Caco-2 (cell line): ENCODE results near the gene GFRA1. TPM values are rescaled to one million over a fixed set of nuclear protein-coding genes. Genes with fewer than 3 reads are reported as not detected.

Experiments
- BruUV-seq: library from RNA; stranded (reverse); fragments of 400-500 nt; replicated peaks from 2 replicates; lab custom pipeline; 2021; lab: Mats Ljungman, UMichigan
- CTCF ChIA-PET: fragments of 300-600 bp; sonication (Branson Sonifier 250); formaldehyde crosslinking; loops from one replicate; lab custom pipeline; 2022; ENCODE audit warnings: antibody characterized with exemption; lab: Charles Lee
- POLR2A ChIA-PET: fragments of 300-600 bp; sonication (Branson Sonifier 250); formaldehyde crosslinking; loops from one replicate; lab custom pipeline; 2022; ENCODE audit warnings: antibody characterized with exemption; lab: Charles Lee
- DNase-seq, 2 experiments: peaks; one replicate each; pipeline versions ENCODE4 v3.0.0 to v3.0.0-alpha.2; 2020 to 2022
- H3K27me3 ChIP-seq: replicated peaks from 2 replicates; pipeline ENCODE4 v1.6.0; 2011; ENCODE audit warnings: low read length; ENCODE audit not compliant: control insufficient read depth, insufficient read depth
- H3K36me3 ChIP-seq: 2 replicates; pipeline ENCODE4 v1.5.1; 2011; ENCODE audit warnings: low read length; ENCODE audit not compliant: control insufficient read depth, insufficient read depth
- H3K4me1 ChIP-seq: fragments of 250-450 bp; sonication (Bioruptor Pico); 2 replicates; pipeline ENCODE4 v1.5.1; 2020; ENCODE audit warnings: mild to moderate bottlenecking
- H3K4me3 ChIP-seq: 2 replicates; pipeline ENCODE4 v1.5.1; 2011; ENCODE audit warnings: low read depth, mild to moderate bottlenecking, control low read depth, low read length
- H3K9me3 ChIP-seq: fragments of 250-450 bp; sonication (Bioruptor Pico); 2 replicates; pipeline ENCODE4 v1.5.1; 2020; ENCODE audit warnings: mild to moderate bottlenecking, moderate library complexity
- H3K27ac Mint-ChIP-seq: one replicate; pipeline ENCODE4 v1.8.0; 2022; ENCODE audit warnings: mixed read lengths; ENCODE audit not compliant: unreplicated experiment
- H3K27me3 Mint-ChIP-seq: one replicate; pipeline ENCODE4 v1.8.0; 2022; ENCODE audit warnings: mixed read lengths; ENCODE audit not compliant: insufficient read depth, unreplicated experiment
- H3K36me3 Mint-ChIP-seq: one replicate; pipeline ENCODE4 v1.8.0; 2022; ENCODE audit warnings: mild to moderate bottlenecking, mixed read lengths; ENCODE audit not compliant: insufficient read depth, unreplicated experiment
- H3K4me1 Mint-ChIP-seq: one replicate; pipeline ENCODE4 v1.8.0; 2022; ENCODE audit warnings: low read depth, mixed read lengths; ENCODE audit not compliant: unreplicated experiment
- H3K4me3 Mint-ChIP-seq: one replicate; pipeline ENCODE4 v1.8.0; 2022; ENCODE audit warnings: mild to moderate bottlenecking, moderate library complexity, mixed read lengths; ENCODE audit not compliant: unreplicated experiment
- H3K9me3 Mint-ChIP-seq: one replicate; pipeline ENCODE4 v1.8.0; 2022; ENCODE audit warnings: mixed read lengths; ENCODE audit not compliant: unreplicated experiment
- intact Hi-C: fragments of 100-400 bp; cut with micrococcal nuclease; formaldehyde crosslinking; loops from one replicate; pipeline ENCODE4 v1.10.0; 2022; ENCODE audit not compliant: unreplicated experiment
- total RNA-seq: library from RNA; stranded (reverse); gene quantifications from 2 replicates; pipeline ENCODE4 v1.2.3, GENCODE V29; 2022
- TF ChIP-seq, protein P1 (sequence below), 2 experiments: fragments of 200-600 bp in 1 of 2; IDR thresholded peaks; 1 replicate in 1 of 2; 2 replicates in 1 of 2; pipeline versions ENCODE4 v1.5.1 to v1.8.0; 2011 to 2022; ENCODE audit warnings: antibody characterized with exemption in 1 of 2, control low read depth in 1 of 2, inconsistent platforms in 1 of 2, low read depth in 1 of 2, low read length in 1 of 2, mild to moderate bottlenecking in 1 of 2, moderate library complexity in 1 of 2; ENCODE audit not compliant: insufficient read depth in 1 of 2, severe bottlenecking in 1 of 2, unreplicated experiment in 1 of 2

The GFRA1 gene
- total RNA-seq, 1 experiment from 2014 or later, result not detected

DNA sequence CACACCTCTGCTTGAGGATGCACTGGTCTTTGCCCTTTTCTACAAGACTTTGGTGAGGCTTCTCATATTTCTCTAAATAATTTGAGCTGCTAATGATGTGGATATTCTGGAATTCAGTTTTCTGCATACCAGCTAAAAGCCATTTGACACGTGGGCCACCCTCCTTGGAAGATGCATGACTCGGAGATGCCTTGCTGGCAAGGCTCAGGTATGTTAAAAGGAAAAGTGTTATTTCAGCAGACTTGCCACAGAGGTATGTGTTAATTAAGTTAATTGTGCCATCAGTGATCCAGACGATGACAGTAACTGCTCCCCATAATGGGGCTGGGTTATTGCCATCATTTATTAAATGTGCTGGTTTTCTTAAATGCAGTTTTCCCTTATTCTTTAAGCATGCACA, 8.8 kb upstream of the GFRA1 start:
- H3K36me3 Mint-ChIP-seq, result no peaks in the 10 kb centered on the region
- no peak overlapping the region for H3K4me3 Mint-ChIP-seq
- H3K36me3 ChIP-seq, result no peaks in the 10 kb centered on the region
- no peak overlapping the region for H3K4me3 ChIP-seq
- TF ChIP-seq, protein P1, sequence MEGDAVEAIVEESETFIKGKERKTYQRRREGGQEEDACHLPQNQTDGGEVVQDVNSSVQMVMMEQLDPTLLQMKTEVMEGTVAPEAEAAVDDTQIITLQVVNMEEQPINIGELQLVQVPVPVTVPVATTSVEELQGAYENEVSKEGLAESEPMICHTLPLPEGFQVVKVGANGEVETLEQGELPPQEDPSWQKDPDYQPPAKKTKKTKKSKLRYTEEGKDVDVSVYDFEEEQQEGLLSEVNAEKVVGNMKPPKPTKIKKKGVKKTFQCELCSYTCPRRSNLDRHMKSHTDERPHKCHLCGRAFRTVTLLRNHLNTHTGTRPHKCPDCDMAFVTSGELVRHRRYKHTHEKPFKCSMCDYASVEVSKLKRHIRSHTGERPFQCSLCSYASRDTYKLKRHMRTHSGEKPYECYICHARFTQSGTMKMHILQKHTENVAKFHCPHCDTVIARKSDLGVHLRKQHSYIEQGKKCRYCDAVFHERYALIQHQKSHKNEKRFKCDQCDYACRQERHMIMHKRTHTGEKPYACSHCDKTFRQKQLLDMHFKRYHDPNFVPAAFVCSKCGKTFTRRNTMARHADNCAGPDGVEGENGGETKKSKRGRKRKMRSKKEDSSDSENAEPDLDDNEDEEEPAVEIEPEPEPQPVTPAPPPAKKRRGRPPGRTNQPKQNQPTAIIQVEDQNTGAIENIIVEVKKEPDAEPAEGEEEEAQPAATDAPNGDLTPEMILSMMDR (IDR thresholded peaks at IDR 0.05; ENCODE audit: insufficient read depth in 1 of 2, low read depth in 1 of 2, low read length in 1 of 2, severe bottlenecking in 1 of 2, unreplicated experiment in 1 of 2), result no peak
- no peaks in the 10 kb centered on the region for H3K9me3 ChIP-seq
- intact Hi-C loops, result no loop called here
- peaks cover 6% of the 10 kb centered on the region for H3K27me3 Mint-ChIP-seq
- no peaks in the 10 kb centered on the region for H3K9me3 Mint-ChIP-seq
- no peaks in the 10 kb centered on the region for H3K4me1 Mint-ChIP-seq
- no peaks in the 10 kb centered on the region for H3K27me3 ChIP-seq
- no TSS peak for BruUV-seq
- no peaks in the 10 kb centered on the region for H3K4me1 ChIP-seq
- ChIA-PET CTCF (no interaction called here), POLR2A (no interaction called here)
- no peak for DNase-seq
- no peak overlapping the region for H3K27ac Mint-ChIP-seq

DNA sequence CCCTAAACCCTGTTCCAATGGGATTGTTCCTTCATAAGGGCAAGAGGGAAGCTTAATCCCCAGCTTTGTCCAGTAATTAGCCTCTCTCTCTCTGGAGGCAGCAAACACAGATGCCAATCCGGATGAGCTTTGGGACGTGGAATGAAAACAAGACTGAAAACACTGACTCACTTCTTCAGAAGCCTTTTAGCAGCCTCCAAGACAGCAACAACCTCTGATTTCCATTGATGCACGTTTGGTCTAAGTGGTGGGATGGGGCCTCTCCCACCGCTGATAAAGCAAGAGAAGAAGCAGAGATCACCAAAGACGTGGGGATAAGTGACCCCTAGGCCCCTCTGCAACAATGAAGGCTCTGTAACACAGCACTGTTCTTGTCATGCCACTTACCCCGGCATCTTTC, 5.8 kb upstream of the GFRA1 start:
- H3K36me3 Mint-ChIP-seq, result no peaks in the 10 kb centered on the region
- H3K27me3 Mint-ChIP-seq, result peaks cover 5% of the 10 kb centered on the region
- H3K27ac Mint-ChIP-seq, result no peak overlapping the region
- Histone ChIP-seq H3K9me3 (no peaks in the 10 kb centered on the region), H3K4me1 (no peaks in the 10 kb centered on the region), H3K36me3 (no peaks in the 10 kb centered on the region), H3K27me3 (no peaks in the 10 kb centered on the region), H3K4me3 (no peak overlapping the region)
- intact Hi-C loops, result no loop called here
- BruUV-seq, result no TSS peak
- no peaks in the 10 kb centered on the region for H3K4me1 Mint-ChIP-seq
- TF ChIP-seq, protein P1 (IDR thresholded peaks at IDR 0.05; ENCODE audit: insufficient read depth in 1 of 2, low read depth in 1 of 2, low read length in 1 of 2, severe bottlenecking in 1 of 2, unreplicated experiment in 1 of 2), result no peak
- ChIA-PET POLR2A (no interaction called here), CTCF (no interaction called here)
- no peak overlapping the region for H3K4me3 Mint-ChIP-seq
- peaks cover 2% of the 10 kb centered on the region for H3K9me3 Mint-ChIP-seq
- no peak for DNase-seq

DNA sequence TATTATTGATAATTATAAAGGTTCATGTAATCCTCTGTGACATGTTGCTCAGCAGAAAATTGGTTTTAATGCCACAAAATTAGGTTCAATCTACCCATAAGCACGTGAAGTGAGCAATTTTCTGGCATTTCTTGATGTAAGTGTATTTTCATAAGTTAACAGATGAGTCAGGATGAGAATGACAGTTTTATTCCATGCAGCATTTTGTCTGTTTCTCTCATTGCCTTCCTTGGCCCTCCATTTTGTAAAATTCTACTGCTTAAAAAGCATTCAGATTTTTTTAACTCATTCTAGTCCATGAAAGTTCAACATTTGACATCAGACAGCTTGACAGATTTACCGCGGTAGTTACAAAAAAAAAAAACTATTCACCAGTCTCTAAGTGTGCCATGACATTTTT, 4.0 kb upstream of the GFRA1 start:
- Histone ChIP-seq H3K36me3 (no peaks in the 10 kb centered on the region), H3K4me1 (no peaks in the 10 kb centered on the region), H3K4me3 (no peak overlapping the region), H3K9me3 (no peaks in the 10 kb centered on the region; the same call in 1 of the 2 replicates), H3K27me3 (no peaks in the 10 kb centered on the region)
- POLR2A ChIA-PET, result no interaction called here
- CTCF ChIA-PET, result no interaction called here
- TF ChIP-seq, protein P1 (IDR thresholded peaks at IDR 0.05; ENCODE audit: insufficient read depth in 1 of 2, low read depth in 1 of 2, low read length in 1 of 2, severe bottlenecking in 1 of 2, unreplicated experiment in 1 of 2), result no peak
- H3K4me1 Mint-ChIP-seq, result no peaks in the 10 kb centered on the region
- no peak for DNase-seq
- H3K27me3 Mint-ChIP-seq, result peaks cover 5% of the 10 kb centered on the region
- no peak overlapping the region for H3K27ac Mint-ChIP-seq
- peaks cover 9% of the 10 kb centered on the region for H3K9me3 Mint-ChIP-seq
- intact Hi-C loops, result no loop called here
- BruUV-seq, result no TSS peak
- no peak overlapping the region for H3K4me3 Mint-ChIP-seq
- H3K36me3 Mint-ChIP-seq, result no peaks in the 10 kb centered on the region
